CD4-positive, alpha-beta T cell treated with Interleukin-1 beta for 1 hour (primary cell): Measurements from ENCODE around the gene TBX1.
A peak's percentile ranks its signal among the peaks of the same experiment; 100 is the strongest.

ENCODE experiments used
- DNase-seq, 2 donors: peaks; one replicate each; pipeline ENCODE4 v3.0.0-alpha.2; 2020 to 2022

TBX1 gene

DNA sequence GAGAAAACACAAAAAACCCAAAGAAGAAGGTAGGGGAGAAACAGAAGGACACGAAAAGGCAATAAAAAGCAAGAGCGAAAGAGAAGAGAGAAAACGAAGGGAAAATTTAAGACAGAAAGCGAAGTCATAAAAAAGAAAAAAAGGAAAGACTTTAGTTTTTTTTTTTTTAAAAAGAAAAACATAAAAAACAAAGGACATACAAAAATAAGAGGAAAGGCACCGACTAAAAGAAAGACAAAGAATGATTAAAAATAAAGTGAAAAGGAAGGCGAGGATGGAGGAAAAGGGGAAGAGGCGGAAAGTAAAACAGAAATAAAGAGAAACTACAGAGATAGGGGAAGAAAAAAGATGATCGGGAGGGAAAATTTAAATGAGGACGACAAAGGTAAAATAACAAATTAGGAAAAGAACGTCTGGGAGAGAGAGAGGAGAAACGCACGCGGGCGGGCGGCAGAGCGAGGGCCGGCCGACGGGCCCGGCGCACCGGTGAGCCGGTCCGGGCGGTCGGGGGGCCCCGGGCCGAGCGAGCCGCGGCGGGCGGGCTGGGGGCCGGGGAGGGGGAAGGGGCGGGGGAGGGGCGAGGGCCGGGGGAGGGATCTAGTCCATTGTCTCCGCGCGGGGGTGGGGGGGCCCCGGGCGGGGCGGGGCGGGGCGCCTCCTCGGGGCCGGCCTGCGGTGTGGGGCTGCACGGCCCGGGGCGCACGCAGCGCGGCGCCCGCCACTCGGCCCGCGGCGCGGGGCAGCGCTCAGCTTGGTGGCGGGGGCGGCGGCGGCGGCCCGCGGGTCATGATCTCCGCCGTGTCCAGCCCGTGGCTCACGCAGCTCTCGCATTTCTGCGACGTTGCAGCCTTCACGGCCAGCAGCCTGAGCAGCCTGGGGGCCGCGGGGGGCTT is at the start of gene TBX1:
TSS of gene TBX1 (plus strand) at position 721 of the 893 bp plus-strand sequence. CDS start at position 787, 66 bp downstream.
- DNase-seq, result no peak

DNA sequence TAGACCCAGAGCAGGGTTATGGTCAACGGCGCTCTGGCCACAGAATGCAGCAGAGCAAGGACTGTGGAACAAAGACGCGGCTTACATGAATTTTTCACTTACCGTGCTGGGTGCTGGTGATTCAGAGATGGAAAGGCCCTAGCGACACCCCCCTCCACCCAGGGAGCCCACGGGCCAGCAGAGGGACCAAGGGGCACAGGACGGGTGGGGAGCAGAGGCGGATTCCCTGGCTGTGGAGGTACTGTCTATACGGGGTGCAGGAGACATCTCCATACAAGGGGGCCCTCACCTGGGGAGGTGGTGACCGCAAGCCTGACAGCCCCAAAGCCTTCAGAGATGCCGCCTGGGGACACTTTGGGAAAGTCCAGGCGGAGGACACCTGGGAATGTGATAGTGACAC is 47.3 kb upstream of the TBX1 start:
- DNase-seq, result no peak

DNA sequence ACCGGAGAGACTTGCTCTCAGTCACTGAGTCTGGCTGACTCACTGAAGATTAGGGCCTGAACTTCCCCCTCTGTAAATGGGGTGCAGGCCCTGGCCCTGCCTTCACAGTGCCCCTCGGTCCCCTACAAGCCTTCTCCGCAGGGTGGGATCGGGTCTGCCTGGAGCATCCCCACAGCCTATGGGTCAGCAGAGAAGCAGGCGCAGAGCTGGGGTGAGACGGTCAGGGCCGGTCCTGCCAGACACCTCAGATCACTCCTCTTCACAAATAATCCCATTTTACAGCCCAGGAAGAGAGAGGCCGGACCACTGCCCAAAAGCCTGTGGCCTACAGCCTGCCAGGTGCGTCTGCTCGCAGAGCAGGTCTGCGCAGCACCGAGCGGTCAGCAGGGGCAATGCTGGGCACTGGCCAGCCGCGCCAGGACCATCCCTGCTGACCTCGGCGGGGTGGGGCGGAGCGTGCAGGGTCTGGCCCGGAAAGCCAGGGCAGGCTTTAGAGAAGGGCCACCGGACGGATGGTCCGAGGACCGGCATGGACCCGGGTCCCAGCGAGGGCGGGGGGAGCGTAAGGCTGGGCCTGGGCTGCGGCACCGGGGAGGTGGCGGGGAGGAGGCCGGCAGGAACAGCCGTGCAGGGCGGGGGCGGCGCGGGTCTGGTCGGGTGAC is 46.8 kb upstream of the TBX1 start:
- no peak for DNase-seq

DNA sequence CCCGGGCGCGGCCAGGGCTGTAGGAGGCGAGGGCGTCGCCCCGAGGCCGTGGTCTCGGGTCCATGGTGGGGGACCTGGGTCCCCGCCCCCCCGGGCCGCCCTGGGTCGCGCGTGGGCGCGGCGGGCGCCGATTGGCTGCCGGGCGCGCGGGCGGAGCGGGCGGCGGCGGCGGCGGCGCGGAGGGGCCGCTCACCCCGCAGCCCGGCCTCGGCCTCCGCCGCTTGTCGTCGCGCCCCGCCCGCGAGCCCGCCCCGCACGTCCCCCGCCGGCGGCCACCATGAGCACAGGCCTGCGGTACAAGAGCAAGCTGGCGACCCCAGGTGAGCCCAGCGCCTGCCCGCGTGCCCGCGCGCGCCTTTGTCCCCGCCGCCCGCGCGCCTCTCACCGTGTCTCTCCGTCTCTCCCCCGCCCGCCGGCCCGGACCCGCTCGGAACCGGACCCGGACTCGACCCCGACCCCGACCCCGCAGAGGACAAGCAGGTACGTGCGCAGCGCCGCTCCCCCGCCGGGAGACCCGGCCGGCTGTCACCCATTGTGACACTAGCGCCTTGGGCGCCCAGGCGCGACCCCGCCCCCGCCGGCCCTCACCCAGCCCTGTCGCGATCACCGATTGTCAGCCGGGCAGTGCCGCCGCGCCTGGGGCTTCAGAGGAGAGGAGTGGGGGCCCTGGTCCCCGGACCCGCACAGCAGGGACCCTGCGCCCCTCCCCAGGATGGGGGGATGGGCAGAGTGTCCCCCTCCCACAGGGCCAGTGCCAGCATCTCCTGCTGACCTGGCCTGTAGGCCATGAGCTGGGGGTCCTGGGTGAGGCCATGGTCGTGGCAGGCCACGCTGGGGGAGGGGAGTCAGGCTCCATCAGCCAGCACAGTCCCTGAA is 46.0 kb upstream of the TBX1 start, which contains the start of gene SEPTIN5:
TSS of gene SEPTIN5 (plus strand) at position 192 of the 876 bp plus-strand sequence. CDS start at position 278, 86 bp downstream.
- DNase-seq, result no peak

DNA sequence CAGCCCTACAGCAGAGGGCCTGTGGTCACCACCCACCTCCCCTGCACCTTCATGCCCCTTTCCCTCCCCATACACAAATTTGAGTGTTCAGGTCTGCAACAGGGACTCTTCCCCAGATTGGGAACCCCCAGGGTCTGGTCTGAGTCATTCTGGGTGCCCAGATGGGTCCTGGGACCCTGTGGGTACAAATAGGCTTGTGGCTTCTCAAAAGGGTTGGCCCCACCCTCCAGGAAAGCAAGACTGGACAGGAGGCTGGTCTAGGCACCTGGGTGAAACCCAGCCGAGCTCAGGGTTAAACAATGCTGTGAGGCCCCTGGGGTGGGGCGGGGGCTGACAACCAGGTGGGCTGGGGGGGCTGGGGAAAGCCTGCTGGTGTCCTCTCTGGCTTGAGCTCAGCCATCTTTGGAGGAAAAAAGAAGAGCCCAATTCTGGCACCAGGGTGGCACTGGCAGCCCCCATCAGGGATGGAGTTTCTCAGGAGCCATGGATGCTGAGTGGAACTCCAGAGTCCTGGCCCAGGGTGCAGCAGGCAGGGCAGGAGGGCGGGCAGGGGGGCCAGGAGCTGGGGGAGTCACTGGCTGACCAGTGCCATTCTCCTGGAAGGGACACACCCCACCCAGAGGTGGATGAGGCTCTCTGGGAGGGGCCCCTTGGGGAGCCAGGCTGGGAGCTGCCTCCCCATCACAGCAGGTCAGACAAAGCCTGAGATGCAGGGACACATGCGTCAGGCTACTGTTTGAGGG is 45.2 kb upstream of the TBX1 start:
- DNase-seq, result no peak

DNA sequence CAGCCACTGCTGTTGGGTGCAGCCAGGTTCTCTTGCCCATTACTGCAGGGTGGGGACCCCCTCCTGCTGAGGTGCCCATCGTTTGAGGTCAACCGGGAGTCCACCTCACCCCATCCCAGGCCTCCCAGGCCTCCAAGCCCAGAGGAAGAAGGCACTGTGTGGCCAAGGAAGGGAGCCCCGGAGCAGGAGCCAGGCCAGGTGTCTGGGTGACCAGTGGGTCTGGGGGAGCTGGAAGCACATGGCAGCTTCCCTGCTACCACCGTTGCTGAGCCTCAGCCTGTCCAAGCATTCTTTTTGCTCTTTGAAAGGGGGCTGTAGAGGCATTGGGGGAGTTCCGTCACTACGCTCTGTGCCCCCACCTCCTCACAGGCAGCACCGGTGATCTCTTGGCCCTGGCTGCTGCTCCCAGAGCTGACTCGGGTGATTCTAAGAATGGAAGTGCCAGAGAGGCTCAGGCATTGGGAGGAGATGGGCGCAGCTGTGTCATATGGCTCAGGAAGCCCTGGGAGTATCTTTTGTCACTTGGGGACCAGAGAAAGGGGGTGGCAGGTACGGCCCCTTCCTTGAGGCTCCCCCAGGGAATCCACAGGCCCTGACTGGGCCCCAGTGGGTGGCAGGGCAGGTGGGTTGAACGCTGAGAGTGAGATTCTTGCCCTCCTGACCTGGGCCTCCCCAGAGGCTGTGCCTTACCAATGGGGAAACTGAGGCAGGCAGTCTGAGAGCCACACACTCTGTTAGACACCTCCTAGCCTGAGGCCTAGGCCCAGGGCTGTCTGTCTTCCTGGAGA is 44.3 kb upstream of the TBX1 start:
- DNase-seq, result no peak

DNA sequence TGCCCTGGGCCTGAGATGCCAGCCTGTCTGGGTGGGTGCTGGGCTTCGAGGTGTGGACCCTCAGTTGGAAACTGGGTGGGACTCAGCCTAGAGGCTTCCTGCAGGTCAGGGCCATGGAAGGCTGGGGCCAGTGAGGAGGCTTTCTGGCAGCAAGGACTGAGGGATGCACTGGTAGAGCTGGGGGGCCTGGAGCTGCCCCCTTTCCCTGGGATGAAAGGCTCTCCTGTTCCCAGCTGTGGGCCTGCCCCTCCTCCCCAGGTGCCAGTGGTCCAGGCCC is 43.8 kb upstream of the TBX1 start:
- DNase-seq, result no peak

DNA sequence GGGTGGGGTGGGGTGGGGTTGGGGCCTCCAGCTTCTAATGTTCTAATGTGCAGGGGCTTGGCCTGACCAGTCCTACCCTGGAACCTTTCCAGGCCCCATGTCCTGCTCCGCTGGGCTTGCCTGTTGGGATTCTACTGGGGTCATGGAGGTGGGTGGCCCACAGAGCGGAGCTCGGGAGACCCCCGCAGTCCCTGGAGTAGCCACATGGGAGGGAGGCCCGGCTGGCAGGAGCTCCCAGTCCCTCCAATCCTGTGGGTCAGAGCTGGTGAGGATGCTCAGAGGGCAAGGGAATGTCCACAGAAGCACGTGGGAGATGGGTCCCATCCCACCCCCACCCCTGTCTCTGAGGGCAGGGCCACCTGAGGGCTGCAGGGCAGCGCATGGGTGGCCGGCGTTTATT is 43.4 kb upstream of the TBX1 start:
- no peak for DNase-seq

DNA sequence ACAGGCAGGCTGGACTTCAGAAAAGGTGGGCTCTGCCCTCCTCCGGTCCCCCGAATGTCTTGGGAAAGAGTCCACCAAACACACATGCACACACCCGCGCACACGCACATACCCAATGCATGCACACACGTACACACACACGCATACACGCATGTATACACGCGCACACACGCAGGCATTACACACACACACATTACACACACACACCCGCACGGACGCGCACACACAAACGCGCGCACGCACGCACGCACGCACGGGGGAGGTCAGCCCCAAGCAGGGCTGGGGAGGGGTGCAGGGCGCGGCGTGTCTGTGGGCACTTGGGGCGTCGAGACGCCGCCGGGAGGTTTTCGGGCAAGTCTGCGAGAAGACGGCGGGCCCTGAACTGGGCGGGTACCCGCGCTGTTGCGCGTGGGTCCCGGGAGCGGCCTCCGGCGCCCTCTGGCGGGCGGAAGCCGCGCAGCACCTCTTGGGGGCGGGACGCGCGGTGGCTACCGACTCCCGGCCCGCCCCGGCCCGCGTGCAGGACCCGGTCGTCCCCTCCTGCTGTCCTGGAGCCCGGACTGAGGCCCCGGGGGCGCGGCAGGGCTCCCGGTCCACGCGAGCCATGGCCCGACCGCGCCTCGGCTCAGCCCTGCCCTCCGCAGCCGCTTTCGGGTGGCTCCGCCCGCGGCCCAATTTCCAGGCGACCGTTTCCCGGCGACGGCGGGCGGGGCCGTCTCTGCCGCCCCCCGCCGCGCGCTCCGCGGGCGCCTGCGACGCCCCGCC is 42.7 kb upstream of the TBX1 start:
- DNase-seq, result peak; percentile 79 to 84

DNA sequence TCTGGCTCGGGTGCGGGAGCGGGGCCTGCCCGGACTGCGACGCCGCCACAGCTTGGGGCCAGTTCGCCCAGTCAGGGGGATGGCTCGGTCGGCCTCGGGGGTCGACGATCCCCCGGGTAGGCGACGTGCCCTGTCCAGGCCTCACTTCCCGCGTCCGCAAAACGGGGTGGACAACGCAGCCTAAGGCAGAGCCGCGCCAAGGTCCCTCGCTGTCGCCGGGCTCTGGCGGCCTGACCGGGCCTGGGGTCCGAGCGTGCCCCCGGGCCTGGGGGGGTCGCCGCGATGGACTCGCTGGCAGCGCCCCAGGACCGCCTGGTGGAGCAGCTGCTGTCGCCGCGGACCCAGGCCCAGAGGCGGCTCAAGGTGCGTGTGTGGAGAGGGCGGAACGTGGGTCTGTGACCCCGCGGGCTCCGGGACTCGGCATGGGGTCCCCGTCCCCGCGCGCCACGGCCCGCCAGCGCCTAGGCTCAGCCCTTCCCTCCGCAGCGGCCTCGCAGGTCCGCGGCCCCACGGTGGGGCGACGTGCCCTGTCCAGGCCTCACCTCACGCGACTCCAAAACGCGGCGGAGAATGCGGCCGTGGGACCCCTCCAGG is 42.0 kb upstream of the TBX1 start:
- DNase-seq, result no peak

DNA sequence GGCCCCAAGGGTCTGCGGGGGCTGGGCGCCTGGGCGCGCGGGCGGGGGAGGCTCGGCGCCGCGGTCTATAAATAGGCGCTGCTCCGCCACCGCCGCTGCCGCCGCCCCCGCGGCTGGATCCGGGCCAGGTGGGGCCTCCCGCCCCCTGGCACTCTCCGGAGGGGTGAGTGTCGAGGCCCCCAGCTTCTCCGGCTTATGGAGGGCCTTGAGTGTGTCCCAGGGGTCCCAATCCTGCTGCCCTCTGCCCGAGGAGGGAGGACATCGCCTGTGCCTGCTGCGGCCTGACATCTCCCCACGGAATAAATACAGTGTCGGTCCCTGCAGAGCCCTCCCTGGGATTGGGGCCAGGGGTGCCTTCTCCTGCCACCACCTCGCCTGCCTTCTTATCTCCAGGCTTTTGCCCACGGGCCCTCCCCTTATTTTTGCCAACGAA is 41.5 kb upstream of the TBX1 start:
- DNase-seq, result no peak

DNA sequence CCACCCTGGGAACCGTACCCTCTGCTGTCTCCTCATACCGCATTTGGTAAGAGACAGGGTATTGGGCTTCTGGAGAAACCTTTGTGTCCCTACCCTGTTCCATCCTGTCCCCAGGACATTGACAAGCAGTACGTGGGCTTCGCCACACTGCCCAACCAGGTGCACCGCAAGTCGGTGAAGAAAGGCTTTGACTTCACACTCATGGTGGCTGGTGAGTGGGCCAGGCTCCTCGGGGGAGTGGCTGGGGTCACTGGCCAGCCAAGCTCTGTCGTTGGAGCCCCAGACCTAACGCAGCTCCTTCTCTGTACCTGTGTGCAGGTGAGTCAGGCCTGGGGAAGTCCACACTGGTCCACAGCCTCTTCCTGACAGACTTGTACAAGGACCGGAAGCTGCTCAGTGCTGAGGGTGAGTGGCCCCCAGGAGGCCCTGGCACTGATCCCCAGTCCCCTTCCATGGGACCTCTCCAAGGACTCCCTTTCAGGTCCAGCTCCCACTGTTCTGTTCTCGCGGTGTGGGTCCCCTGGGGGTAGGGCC is 41.0 kb upstream of the TBX1 start:
- DNase-seq, result no peak

DNA sequence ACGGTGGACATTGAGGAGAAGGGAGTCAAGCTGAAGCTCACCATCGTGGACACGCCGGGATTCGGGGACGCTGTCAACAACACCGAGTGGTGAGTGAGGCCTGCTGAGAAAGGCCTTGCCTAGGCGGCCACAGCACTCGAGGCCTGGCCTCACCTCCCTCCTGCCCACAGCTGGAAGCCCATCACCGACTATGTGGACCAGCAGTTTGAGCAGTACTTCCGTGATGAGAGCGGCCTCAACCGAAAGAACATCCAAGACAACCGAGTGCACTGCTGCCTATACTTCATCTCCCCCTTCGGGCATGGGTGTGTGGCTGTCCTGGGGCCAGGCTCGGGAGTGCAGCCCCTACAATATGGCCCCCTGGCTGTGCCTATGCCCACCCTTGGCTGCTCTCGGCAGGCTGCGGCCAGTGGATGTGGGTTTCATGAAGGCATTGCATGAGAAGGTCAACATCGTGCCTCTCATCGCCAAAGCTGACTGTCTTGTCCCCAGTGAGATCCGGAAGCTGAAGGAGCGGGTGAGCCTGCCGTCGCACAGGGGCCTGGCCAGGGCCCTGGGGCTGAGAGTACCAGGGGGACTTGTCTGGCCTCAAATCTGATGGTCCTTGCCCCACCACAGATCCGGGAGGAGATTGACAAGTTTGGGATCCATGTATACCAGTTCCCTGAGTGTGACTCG is 40.3 kb upstream of the TBX1 start:
- no peak for DNase-seq

DNA sequence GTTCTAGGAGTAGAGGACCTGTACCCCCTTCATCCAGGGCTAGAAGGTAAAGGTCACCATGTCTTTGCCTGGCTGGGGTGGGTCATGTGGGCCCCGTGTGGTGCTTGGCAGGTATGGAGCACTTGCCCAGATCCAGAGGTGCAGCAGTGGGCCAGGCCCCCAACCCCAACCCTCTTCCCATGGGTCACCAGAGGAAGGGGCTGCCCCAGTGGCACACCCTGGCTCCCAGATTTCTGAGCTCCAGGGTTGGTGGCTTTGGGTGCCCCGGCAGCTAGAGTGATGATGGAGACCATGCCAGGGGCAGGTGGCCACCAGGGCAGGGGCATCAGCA is 39.6 kb upstream of the TBX1 start:
- no peak for DNase-seq

DNA sequence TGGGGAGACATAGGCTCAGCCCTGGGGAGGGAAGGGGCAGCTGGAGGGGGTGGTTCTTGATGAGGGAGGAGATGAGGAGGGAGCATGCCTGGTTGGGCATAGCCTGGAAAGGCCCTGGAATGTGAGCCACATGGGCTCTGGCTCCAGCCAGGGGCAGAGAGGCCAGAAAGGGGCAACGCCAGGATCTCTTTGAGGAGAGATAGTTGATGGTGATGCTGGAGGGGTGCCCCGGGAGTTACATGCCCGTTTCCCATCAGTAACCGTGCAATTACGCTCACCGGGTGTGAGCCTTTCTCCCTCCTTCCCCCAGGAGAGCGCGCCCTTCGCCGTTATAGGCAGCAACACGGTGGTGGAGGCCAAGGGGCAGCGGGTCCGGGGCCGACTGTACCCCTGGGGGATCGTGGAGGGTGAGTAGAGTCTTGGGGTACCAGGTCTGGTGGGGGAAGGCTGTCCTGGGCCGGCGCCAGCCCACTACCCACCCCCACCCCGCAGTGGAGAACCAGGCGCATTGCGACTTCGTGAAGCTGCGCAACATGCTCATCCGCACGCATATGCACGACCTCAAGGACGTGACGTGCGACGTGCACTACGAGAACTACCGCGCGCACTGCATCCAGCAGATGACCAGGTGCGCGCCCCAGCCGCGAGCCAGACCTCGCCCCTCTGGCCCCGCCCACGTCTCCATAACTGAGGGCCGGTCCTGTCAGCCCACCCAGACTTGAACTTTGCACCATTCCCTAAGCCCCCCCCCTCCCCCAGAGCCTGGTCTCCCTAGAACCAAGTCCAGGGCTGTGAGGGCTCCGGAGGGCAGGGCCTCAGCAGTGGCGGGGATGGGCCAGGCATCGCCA is 39.0 kb upstream of the TBX1 start:
- DNase-seq, result no peak

DNA sequence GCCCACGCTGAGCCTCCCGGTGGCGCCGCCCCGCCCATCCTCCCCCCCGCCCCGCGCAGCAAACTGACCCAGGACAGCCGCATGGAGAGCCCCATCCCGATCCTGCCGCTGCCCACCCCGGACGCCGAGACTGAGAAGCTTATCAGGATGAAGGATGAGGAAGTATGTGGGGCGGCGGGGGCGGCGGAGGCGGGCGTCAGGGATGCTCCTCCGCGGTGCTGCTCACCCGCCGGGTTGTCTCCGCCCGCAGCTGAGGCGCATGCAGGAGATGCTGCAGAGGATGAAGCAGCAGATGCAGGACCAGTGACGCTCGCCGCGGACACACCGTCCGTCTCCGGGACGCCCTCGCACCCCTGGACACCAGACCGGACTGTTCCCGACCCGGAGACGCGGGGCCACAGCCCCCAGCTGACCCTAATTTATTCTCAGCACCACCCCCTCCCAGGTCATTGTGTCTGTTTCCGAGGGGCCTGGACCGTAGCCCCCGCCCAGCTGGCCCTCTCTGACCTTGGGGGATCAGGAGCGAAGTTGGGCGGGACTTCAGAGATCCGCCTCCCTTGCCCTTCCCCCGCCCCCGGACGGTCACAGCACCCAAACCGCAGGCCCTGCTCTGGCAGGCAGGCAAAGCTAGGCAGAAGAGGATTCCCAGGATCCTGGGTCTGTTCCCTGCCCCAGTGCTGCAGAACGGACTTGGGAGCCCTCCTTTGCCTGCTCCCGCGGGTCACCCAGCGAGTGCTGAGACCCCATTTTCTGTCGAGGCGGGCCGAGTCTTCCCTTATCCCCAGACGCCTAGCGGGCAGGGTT is 38.2 kb upstream of the TBX1 start:
- DNase-seq, result no peak

DNA sequence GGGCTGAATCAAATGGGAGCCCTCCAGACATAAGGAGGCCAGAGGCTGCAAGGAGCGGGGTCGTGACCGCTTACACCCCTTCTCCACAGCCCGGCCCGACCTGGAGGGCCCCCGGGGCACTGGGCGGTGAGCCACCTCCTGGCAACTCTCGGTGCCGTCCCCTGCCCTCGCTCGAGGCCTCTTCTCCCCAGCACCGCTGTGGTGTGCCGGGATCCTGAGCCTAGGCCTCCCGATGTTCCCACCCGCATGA is 37.7 kb upstream of the TBX1 start:
- no peak for DNase-seq

DNA sequence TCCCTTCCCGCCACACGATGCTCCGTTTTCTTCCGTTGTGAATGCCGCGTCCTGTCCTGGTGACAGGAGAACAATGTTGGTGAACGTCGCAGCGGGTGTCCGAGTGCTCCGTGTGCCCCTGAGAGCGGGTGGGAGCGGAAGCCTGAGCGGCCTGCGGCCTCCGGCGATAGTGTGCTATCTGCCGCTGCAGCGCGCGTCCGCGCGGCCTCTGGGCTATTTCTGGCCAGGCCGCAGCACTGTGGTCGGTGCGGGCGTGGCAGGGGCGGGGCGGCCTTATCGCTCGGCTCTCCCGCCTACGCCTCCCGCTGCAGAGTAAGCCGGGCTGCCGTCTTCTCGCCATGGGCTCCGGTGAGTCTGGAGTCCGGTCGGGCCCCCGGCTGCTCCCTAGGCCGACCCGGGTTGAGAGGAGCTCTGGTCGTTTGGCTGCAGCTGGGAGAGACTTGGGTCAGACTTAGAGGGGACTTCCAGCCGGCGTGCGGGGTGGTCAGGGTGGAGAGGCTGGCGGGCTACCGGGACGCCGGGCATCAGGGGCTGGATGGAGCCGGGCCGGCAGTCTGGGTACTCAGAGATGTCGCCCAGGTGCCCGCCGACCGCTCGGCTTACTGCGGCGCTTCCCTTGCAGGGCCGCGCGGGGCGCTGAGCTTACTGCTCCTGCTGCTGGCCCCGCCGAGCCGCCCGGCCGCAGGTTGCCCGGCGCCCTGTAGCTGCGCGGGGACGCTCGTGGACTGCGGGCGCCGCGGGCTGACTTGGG is 37.2 kb upstream of the TBX1 start, which contains the start of gene GP1BB:
TSS of gene GP1BB (plus strand) at position 308 of the 751 bp plus-strand sequence. CDS start at position 339, 31 bp downstream.
- DNase-seq, result no peak
